Spleen (tissue), 11 donors: ENCODE results near the gene GRK5. TPM values are rescaled to one million over a fixed set of nuclear protein-coding genes. Genes with fewer than 3 reads are reported as not detected.
A peak's percentile ranks its signal among the peaks of the same experiment; 100 is the strongest.

Experiments
- DNase-seq: peaks from one replicate; pipeline ENCODE4 v3.0.0-alpha.2; 2020
- H3K27ac ChIP-seq, 8 donors: fragments of 200-600 bp; sonication (generic) in 7 of 8; 1 replicate in 4 of 8; 2 replicates in 4 of 8; pipeline versions ENCODE4 v1.5.0 to v1.8.0; 2016 to 2021; ENCODE audit warnings: inconsistent platforms in 4 of 8, mild to moderate bottlenecking in 4 of 8, moderate library complexity in 1 of 8
- H3K27me3 ChIP-seq, 7 donors: fragments of 200-600 bp; sonication (generic) in 6 of 7; replicated peaks in 1 of 7; 1 replicate in 4 of 7; 2 replicates in 3 of 7; pipeline versions ENCODE4 v1.5.0 to v1.8.0; 2016 to 2021; ENCODE audit warnings: inconsistent platforms in 3 of 7, mild to moderate bottlenecking in 1 of 7
- H3K36me3 ChIP-seq, 6 donors: fragments of 200-600 bp; sonication (generic) in 5 of 6; 1 replicate in 4 of 6; 2 replicates in 2 of 6; pipeline versions ENCODE4 v1.5.0 to v1.8.0; 2016 to 2021; ENCODE audit warnings: inconsistent platforms in 2 of 6
- H3K4me1 ChIP-seq, 6 donors: fragments of 200-600 bp; sonication (generic) in 5 of 6; 1 replicate in 3 of 6; 2 replicates in 3 of 6; pipeline versions ENCODE4 v1.5.0 to v1.8.0; 2016 to 2021; ENCODE audit warnings: inconsistent platforms in 3 of 6
- H3K4me3 ChIP-seq, 8 donors: fragments of 200-600 bp; sonication (generic) in 7 of 8; 1 replicate in 4 of 8; 2 replicates in 4 of 8; pipeline versions ENCODE4 v1.5.0 to v1.8.0; 2016 to 2021; ENCODE audit warnings: inconsistent platforms in 4 of 8, mild to moderate bottlenecking in 4 of 8, moderate library complexity in 2 of 8
- H3K9me3 ChIP-seq, 8 donors: fragments of 200-600 bp; sonication (generic) in 7 of 8; 1 replicate in 4 of 8; 2 replicates in 4 of 8; pipeline versions ENCODE4 v1.5.0 to v1.8.0; 2016 to 2021; ENCODE audit warnings: inconsistent platforms in 4 of 8
- CTCF ChIP-seq, 11 experiments: fragments of 200-600 bp in 7 of 11; fragments of 450-650 bp in 4 of 11; sonication (generic) in 4 of 11; IDR thresholded peaks in 8 of 11; conservative IDR thresholded peaks in 3 of 11; 1 replicate in 7 of 11; 2 replicates in 4 of 11; pipeline versions ENCODE4 v1.4.0 to v1.8.0; 2016 to 2021; ENCODE audit warnings: antibody characterized with exemption in 11 of 11, inconsistent platforms in 4 of 11, mild to moderate bottlenecking in 1 of 11
- POLR2A ChIP-seq, 3 donors: fragments of 450-650 bp; IDR thresholded peaks; one replicate each; pipeline ENCODE4 v1.5.1; 2017; ENCODE audit warnings: antibody characterized with exemption in 3 of 3, mild to moderate bottlenecking in 1 of 3
- POLR2AphosphoS5 ChIP-seq, 3 donors: sonication (generic); formaldehyde crosslinking; IDR thresholded peaks; one replicate each; pipeline ENCODE4 v1.5.1; 2017; ENCODE audit warnings: antibody characterized with exemption in 3 of 3
- WGBS, 5 donors: extraction: QIAGEN DNeasy Blood & Tissue Kit in 3 of 5; methylation state at CpG; one replicate each; pipeline versions ENCODE4 v1.1.5 to v1.1.7; 2013 to 2018; 5-methylcytosine and 5-hydroxymethylcytosine counted together
- intact Hi-C: fragments of 100-400 bp; cut with DNase I; formaldehyde crosslinking; loops from one replicate; pipeline ENCODE4 v1.15.0; 2023; ENCODE audit warnings: low total_unique reads
- polyA plus RNA-seq, 3 donors: library from polyadenylated mRNA; stranded (reverse); fragments of 200-250 nt; gene quantifications; one replicate each; pipeline ENCODE4 v1.2.1, GENCODE V29; 2013
- total RNA-seq, 7 donors: library from RNA; depleted of rRNA in 3 of 7; stranded (reverse); fragments of >200 nt in 3 of 7; fragmentation: NEBNext Ultra II Directional in 4 of 7; extraction: Animal tissue kit (Norgen Biotek cat#: 25700) in 4 of 7; gene quantifications; one replicate each; pipeline versions ENCODE4 v1.1.0 to v1.2.1, GENCODE V29; 2016 to 2021
- donor health status: healthy with polysubstance abuse.
- donor health status: DM: no; HTN: no; CAD: no; lungs with moderate emphysema.
- donor health status: DM: no; HTN: no; CAD: no.
- donor health status: Bipolar disorder and iron deficiency.
- donor health status: healthy.
- donor health status: DM: no; HTN: no; CAD: no.
- donor health status: DM: yes; HTN: yes; CAD: no.

GRK5 gene
- total and polyA plus RNA-seq, 10 donors, result 15.5 to 85.2 (median 52.1) TPM

GRCh38 chr10:119245272-119245671 is 37.9 kb downstream of the GRK5 start:
- TF ChIP-seq POLR2A (IDR thresholded peaks at IDR 0.05), result no peak
- TF ChIP-seq POLR2AphosphoS5 (IDR thresholded peaks at IDR 0.05), result no peak
- no peak for TF ChIP-seq CTCF (IDR thresholded peaks at IDR 0.05 in 8 of 11, conservative IDR thresholded peaks at IDR 0.05 in 3 of 11)
- peaks cover 0 to 72% (median 30%) of the 10 kb centered on the region in 6 donors for H3K4me1 ChIP-seq

GRCh38 chr10:119246862-119247549 is 39.6 kb downstream of the GRK5 start:
- intact Hi-C loops, result no loop called here
- TF ChIP-seq CTCF (IDR thresholded peaks at IDR 0.05 in 8 of 11, conservative IDR thresholded peaks at IDR 0.05 in 3 of 11), result no peak
- TF ChIP-seq POLR2A (IDR thresholded peaks at IDR 0.05), result no peak
- no peak for TF ChIP-seq POLR2AphosphoS5 (IDR thresholded peaks at IDR 0.05)
- Histone ChIP-seq H3K36me3 (peaks cover 0 to 4% (median 0%) of the 10 kb centered on the region in 6 donors), H3K9me3 (no peaks in the 10 kb centered on the region), H3K4me1 (peaks cover 7 to 73% (median 42%) of the 10 kb centered on the region in 6 donors), H3K27me3 (no peaks in the 10 kb centered on the region), H3K27ac (peak overlapping the region in 1 of 8 donors; percentile 3), H3K4me3 (no peak overlapping the region)
- 78 to 86% (median 83%) methylated on average over 12 to 16 of the region's 16 CpGs for WGBS, 5 donors
- peak; percentile 18 for DNase-seq

More at GRCh38 chr10:119245272-119245671, 37.9 kb downstream of the GRK5 start:
- Histone ChIP-seq H3K36me3 (no peaks in the 10 kb centered on the region), H3K9me3 (no peaks in the 10 kb centered on the region), H3K27ac (no peak overlapping the region), H3K27me3 (no peaks in the 10 kb centered on the region), H3K4me3 (no peak overlapping the region)
- WGBS, 5 donors, result 93 to 98% (median 96%) methylated on average over 5 of the region's 5 CpGs
- no peak for DNase-seq
- intact Hi-C loops, result no loop called here

- Histone ChIP-seq H3K9me3 (no peaks in the 10 kb centered on the region), H3K27ac (no peak overlapping the region)
- intact Hi-C loops, result no loop called here
Measured at GRCh38 chr10:119247550-119247894, 40.2 kb downstream of the GRK5 start.

More at GRCh38 chr10:119247550-119247894, 40.2 kb downstream of the GRK5 start:
- Histone ChIP-seq H3K36me3 (peaks cover 0 to 6% (median 0%) of the 10 kb centered on the region in 6 donors), H3K4me3 (no peak overlapping the region), H3K4me1 (peaks cover 7 to 73% (median 45%) of the 10 kb centered on the region in 6 donors), H3K27me3 (no peaks in the 10 kb centered on the region)
- no peak for DNase-seq
- TF ChIP-seq CTCF (IDR thresholded peaks at IDR 0.05 in 8 of 11, conservative IDR thresholded peaks at IDR 0.05 in 3 of 11), result no peak
- no peak for TF ChIP-seq POLR2AphosphoS5 (IDR thresholded peaks at IDR 0.05)
- TF ChIP-seq POLR2A (IDR thresholded peaks at IDR 0.05), result no peak
